HG03139 (cell line): ENCODE data around the gene C6orf141.

Experiments used
- ATAC-seq: cut with Tn5 transposase; IDR thresholded peaks from one replicate; pipeline ENCODE4 v1.9.1; 2021; ENCODE audit not compliant: unreplicated experiment

The C6orf141 gene

GRCh38 chr6:49539102-49539501 lies 11.4 kb upstream of the C6orf141 start:
- no peak for ATAC-seq

- no peak for ATAC-seq
Observed at GRCh38 chr6:49540614-49541013, 9.9 kb upstream of the C6orf141 start.

- no peak for ATAC-seq
Observed at GRCh38 chr6:49541210-49541724, 9.2 kb upstream of the C6orf141 start.

GRCh38 chr6:49541936-49542335 lies 8.5 kb upstream of the C6orf141 start:
- no peak for ATAC-seq

- ATAC-seq, result no peak
Observed at GRCh38 chr6:49543087-49543858, 7.2 kb upstream of the C6orf141 start.

GRCh38 chr6:49546331-49546730 lies 4.1 kb upstream of the C6orf141 start:
- no peak for ATAC-seq

- ATAC-seq, result no peak
Observed at GRCh38 chr6:49548613-49549304, 1.7 kb upstream of the C6orf141 start.

- no peak for ATAC-seq
Observed at GRCh38 chr6:49549691-49550491, 577 bp upstream of the C6orf141 start.

- ATAC-seq, result peak; percentile 31
Observed at GRCh38 chr6:49551078-49551865, 804 bp downstream of the C6orf141 start.

GRCh38 chr6:49551866-49552129 lies 1.3 kb downstream of the C6orf141 start:
- peak; percentile 24 for ATAC-seq

GRCh38 chr6:49552596-49552995 lies 2.1 kb downstream of the C6orf141 start:
- no peak for ATAC-seq

GRCh38 chr6:49553384-49553783 lies 2.9 kb downstream of the C6orf141 start:
- no peak for ATAC-seq

- ATAC-seq, result no peak
Observed at GRCh38 chr6:49555951-49556350, 5.5 kb downstream of the C6orf141 start.

- no peak for ATAC-seq
Observed at GRCh38 chr6:49556429-49556837, 6.0 kb downstream of the C6orf141 start.

- ATAC-seq, result no peak
Observed at GRCh38 chr6:49557177-49557576, 6.7 kb downstream of the C6orf141 start.

GRCh38 chr6:49558238-49558637 lies 7.8 kb downstream of the C6orf141 start:
- ATAC-seq, result no peak

GRCh38 chr6:49563006-49563886 lies 12.8 kb downstream of the C6orf141 start:
- ATAC-seq, result no peak

GRCh38 chr6:49564552-49564951 lies 14.1 kb downstream of the C6orf141 start:
- ATAC-seq, result no peak

- no peak for ATAC-seq
Observed at GRCh38 chr6:49565261-49565660, 14.8 kb downstream of the C6orf141 start.

GRCh38 chr6:49565855-49566254 lies 15.4 kb downstream of the C6orf141 start:
- no peak for ATAC-seq
